Liver (tissue), 9 donors: ENCODE data around the gene ANKRD11. TPM values are rescaled to one million over a fixed set of nuclear protein-coding genes. Genes with fewer than 3 reads are reported as not detected.

Experiments used
- DNase-seq: peaks from one replicate; pipeline ENCODE4 v3.0.0-alpha.2; 2017; ENCODE audit warnings: low spot score
- H3K27ac ChIP-seq, 2 donors: one replicate each; pipeline ENCODE4 v1.7.0; 2013; ENCODE audit warnings: inconsistent platforms in 2 of 2, low read length in 2 of 2, control low read depth in 1 of 2, low read depth in 1 of 2, mild to moderate bottlenecking in 1 of 2
- H3K27me3 ChIP-seq, 4 donors: one replicate each; pipeline versions ENCODE4 v1.6.1 to v1.7.0; 2013; ENCODE audit warnings: low read length in 3 of 4, inconsistent platforms in 1 of 4, mild to moderate bottlenecking in 1 of 4, moderate library complexity in 1 of 4; ENCODE audit not compliant: control insufficient read depth in 4 of 4, insufficient read depth in 4 of 4
- H3K36me3 ChIP-seq, 4 donors: one replicate each; pipeline versions ENCODE4 v1.6.1 to v1.7.0; 2013; ENCODE audit warnings: low read length in 3 of 4, mild to moderate bottlenecking in 3 of 4, low read depth in 1 of 4, moderate library complexity in 1 of 4; ENCODE audit not compliant: control insufficient read depth in 4 of 4, insufficient read depth in 3 of 4
- H3K4me1 ChIP-seq, 4 donors: one replicate each; pipeline versions ENCODE4 v1.6.1 to v1.7.0; 2013; ENCODE audit warnings: low read length in 3 of 4, mild to moderate bottlenecking in 3 of 4, moderate library complexity in 1 of 4; ENCODE audit not compliant: control insufficient read depth in 4 of 4, insufficient read depth in 4 of 4
- H3K4me3 ChIP-seq, 3 donors: one replicate each; pipeline versions ENCODE4 v1.6.1 to v1.7.0; 2013; ENCODE audit warnings: low read length in 3 of 3, control low read depth in 1 of 3, low read depth in 1 of 3, mild to moderate bottlenecking in 1 of 3
- H3K9ac ChIP-seq, 2 donors: one replicate each; pipeline ENCODE4 v1.7.0; 2013; ENCODE audit warnings: low read length in 2 of 2, mild to moderate bottlenecking in 2 of 2, moderate library complexity in 2 of 2, control low read depth in 1 of 2, low read depth in 1 of 2
- H3K9me3 ChIP-seq, 4 donors: one replicate each; pipeline versions ENCODE4 v1.6.1 to v1.7.0; 2013; ENCODE audit warnings: low read length in 3 of 4; ENCODE audit not compliant: control insufficient read depth in 4 of 4
- EGR1 ChIP-seq, 2 donors: IDR thresholded peaks; 2 replicates each; pipeline ENCODE4 v1.6.1; 2016 to 2018; ENCODE audit warnings: antibody characterized with exemption in 2 of 2, low read depth in 2 of 2
- FOXA1 ChIP-seq: IDR thresholded peaks from 2 replicates; pipeline ENCODE4 v1.6.1; 2016; ENCODE audit warnings: antibody characterized with exemption
- GABPA ChIP-seq, 2 donors: IDR thresholded peaks in 1 of 2; conservative IDR thresholded peaks in 1 of 2; 2 replicates each; pipeline ENCODE4 v1.6.1; 2016; ENCODE audit warnings: antibody characterized with exemption in 2 of 2, mild to moderate bottlenecking in 1 of 2, moderate library complexity in 1 of 2
- HNF4A ChIP-seq, 2 donors: conservative IDR thresholded peaks; 2 replicates each; pipeline ENCODE4 v1.6.1; 2016; ENCODE audit warnings: antibody characterized with exemption in 2 of 2, mild to moderate bottlenecking in 2 of 2
- HNF4G ChIP-seq: IDR thresholded peaks from 2 replicates; pipeline ENCODE4 v1.6.1; 2016; ENCODE audit warnings: antibody characterized with exemption
- JUND ChIP-seq, 2 donors: IDR thresholded peaks; 2 replicates each; pipeline ENCODE4 v1.6.1; 2016; ENCODE audit warnings: antibody characterized with exemption in 2 of 2
- RAD21 ChIP-seq, 2 donors: IDR thresholded peaks; 2 replicates each; pipeline ENCODE4 v1.6.1; 2016; ENCODE audit warnings: antibody characterized with exemption in 2 of 2, mild to moderate bottlenecking in 2 of 2
- YY1 ChIP-seq: IDR thresholded peaks from 2 replicates; pipeline ENCODE4 v1.6.1; 2016; ENCODE audit warnings: antibody characterized with exemption, mild to moderate bottlenecking
- WGBS: extraction: QIAGEN DNeasy Blood & Tissue Kit; methylation state at CpG from one replicate; pipeline ENCODE4 v1.1.7; 2013; 5-methylcytosine and 5-hydroxymethylcytosine counted together
- polyA plus RNA-seq, 2 donors: library from polyadenylated mRNA; stranded (reverse) in 1 of 2; unstranded in 1 of 2; fragments of 200-250 nt in 1 of 2; fragments of >200 nt in 1 of 2; fragmentation: Nextera tagmentation in 1 of 2; extraction: Ambion mirVana in 1 of 2; gene quantifications; one replicate each; pipeline versions ENCODE4 v1.2.1 to v1.2.3, GENCODE V29; 2013 to 2015
- total RNA-seq, 2 donors: library from RNA; depleted of rRNA; stranded (reverse); fragments of >200 nt; gene quantifications; one replicate each; pipeline ENCODE4 v1.2.3, GENCODE V29; 2014
- TF ChIP-seq, protein P1 (sequence below): IDR thresholded peaks from 2 replicates; pipeline ENCODE4 v1.6.1; 2016; ENCODE audit warnings: antibody characterized with exemption
- TF ChIP-seq, protein P2 (sequence below): fragments of 150-350 bp; IDR thresholded peaks from 2 replicates; pipeline ENCODE4 v1.5.1; 2017; ENCODE audit warnings: improper control_type of control experiment, low read depth, low read length; ENCODE audit not compliant: missing input control
- TF ChIP-seq, protein P3 (sequence below): IDR thresholded peaks from 2 replicates; pipeline ENCODE4 v1.6.1; 2016; ENCODE audit warnings: antibody characterized with exemption
- TF ChIP-seq, protein P4 (sequence below): IDR thresholded peaks from 2 replicates; pipeline ENCODE4 v1.6.1; 2016; ENCODE audit warnings: antibody characterized with exemption
- TF ChIP-seq, protein P5 (sequence below): IDR thresholded peaks from 2 replicates; pipeline ENCODE4 v1.6.1; 2016; ENCODE audit warnings: antibody characterized with exemption, mild to moderate bottlenecking
- donor health status: healthy.
- donor health status: healthy.
- donor health status: healthy.
- donor health status: healthy.
- donor health status: healthy.

The ANKRD11 gene
- total and polyA plus RNA-seq, 4 donors = 16.3 to 55.1 (median 28.0) TPM

DNA sequence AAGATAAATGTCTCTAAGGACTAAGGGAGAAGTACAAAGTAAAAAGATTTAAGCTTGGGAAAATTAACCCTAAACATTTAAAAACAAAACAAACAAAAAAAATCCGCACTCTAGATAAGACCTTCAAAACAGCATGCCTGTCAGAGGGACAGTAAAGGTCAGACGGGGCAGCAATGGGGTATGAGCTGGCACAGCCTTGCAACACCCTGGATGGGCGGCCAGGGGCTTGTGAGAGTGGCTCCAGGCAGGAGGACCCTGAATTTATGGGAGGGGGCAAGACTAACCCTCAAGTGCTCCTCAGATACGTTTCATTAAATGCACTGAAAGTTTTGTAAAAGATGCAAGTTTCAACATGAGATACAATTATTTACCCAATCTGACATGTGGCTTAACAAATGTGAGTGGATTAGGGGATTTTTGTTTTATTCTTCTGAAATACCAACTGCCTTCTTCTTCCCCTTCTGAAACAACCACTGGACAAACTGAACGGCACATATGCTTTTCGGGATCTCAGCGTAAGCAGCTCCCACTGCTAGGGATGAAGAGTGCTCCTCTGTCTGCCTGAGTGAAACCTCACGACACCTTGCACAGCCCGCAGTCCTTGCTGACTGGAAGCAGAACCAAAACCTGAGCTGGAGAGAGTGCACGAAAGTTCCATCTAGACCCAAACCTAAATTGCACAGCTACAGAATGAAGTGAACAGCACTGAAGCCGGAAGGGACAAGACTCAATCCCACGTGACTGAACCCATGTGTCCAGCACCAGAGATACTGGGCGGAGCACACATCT lies 128.4 kb downstream of the ANKRD11 start:
- H3K9me3 ChIP-seq = no peaks in the 10 kb centered on the region
- H3K4me1 ChIP-seq = peaks cover 15 to 74% (median 57%) of the 10 kb centered on the region in 4 donors
- H3K27me3 ChIP-seq = no peaks in the 10 kb centered on the region
- H3K4me3 ChIP-seq = no peak overlapping the region
- peaks cover 0 to 3% (median 0%) of the 10 kb centered on the region in 4 donors for H3K36me3 ChIP-seq
- WGBS = 63% methylated on average over 13 of the region's 13 CpGs
- no peak for DNase-seq
- no peak overlapping the region for H3K27ac ChIP-seq
- TF ChIP-seq, protein P1, sequence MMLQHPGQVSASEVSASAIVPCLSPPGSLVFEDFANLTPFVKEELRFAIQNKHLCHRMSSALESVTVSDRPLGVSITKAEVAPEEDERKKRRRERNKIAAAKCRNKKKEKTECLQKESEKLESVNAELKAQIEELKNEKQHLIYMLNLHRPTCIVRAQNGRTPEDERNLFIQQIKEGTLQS = no peak
- TF ChIP-seq GABPA (IDR thresholded peaks at IDR 0.05 in 1 of 2, conservative IDR thresholded peaks at IDR 0.05 in 1 of 2) (no peak), EGR1 (IDR thresholded peaks at IDR 0.05; ENCODE audit: low read depth in 2 of 2) (no peak), HNF4A (conservative IDR thresholded peaks at IDR 0.05) (no peak), HNF4G (no peak), RAD21 (IDR thresholded peaks at IDR 0.05) (no peak), YY1 (no peak)
- TF ChIP-seq, protein P2, sequence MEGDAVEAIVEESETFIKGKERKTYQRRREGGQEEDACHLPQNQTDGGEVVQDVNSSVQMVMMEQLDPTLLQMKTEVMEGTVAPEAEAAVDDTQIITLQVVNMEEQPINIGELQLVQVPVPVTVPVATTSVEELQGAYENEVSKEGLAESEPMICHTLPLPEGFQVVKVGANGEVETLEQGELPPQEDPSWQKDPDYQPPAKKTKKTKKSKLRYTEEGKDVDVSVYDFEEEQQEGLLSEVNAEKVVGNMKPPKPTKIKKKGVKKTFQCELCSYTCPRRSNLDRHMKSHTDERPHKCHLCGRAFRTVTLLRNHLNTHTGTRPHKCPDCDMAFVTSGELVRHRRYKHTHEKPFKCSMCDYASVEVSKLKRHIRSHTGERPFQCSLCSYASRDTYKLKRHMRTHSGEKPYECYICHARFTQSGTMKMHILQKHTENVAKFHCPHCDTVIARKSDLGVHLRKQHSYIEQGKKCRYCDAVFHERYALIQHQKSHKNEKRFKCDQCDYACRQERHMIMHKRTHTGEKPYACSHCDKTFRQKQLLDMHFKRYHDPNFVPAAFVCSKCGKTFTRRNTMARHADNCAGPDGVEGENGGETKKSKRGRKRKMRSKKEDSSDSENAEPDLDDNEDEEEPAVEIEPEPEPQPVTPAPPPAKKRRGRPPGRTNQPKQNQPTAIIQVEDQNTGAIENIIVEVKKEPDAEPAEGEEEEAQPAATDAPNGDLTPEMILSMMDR = no peak
- TF ChIP-seq, protein P3, sequence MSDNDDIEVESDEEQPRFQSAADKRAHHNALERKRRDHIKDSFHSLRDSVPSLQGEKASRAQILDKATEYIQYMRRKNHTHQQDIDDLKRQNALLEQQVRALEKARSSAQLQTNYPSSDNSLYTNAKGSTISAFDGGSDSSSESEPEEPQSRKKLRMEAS = no peak
- TF ChIP-seq, protein P4, sequence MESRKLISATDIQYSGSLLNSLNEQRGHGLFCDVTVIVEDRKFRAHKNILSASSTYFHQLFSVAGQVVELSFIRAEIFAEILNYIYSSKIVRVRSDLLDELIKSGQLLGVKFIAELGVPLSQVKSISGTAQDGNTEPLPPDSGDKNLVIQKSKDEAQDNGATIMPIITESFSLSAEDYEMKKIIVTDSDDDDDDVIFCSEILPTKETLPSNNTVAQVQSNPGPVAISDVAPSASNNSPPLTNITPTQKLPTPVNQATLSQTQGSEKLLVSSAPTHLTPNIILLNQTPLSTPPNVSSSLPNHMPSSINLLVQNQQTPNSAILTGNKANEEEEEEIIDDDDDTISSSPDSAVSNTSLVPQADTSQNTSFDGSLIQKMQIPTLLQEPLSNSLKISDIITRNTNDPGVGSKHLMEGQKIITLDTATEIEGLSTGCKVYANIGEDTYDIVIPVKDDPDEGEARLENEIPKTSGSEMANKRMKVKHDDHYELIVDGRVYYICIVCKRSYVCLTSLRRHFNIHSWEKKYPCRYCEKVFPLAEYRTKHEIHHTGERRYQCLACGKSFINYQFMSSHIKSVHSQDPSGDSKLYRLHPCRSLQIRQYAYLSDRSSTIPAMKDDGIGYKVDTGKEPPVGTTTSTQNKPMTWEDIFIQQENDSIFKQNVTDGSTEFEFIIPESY = no peak
- TF ChIP-seq, protein P5, sequence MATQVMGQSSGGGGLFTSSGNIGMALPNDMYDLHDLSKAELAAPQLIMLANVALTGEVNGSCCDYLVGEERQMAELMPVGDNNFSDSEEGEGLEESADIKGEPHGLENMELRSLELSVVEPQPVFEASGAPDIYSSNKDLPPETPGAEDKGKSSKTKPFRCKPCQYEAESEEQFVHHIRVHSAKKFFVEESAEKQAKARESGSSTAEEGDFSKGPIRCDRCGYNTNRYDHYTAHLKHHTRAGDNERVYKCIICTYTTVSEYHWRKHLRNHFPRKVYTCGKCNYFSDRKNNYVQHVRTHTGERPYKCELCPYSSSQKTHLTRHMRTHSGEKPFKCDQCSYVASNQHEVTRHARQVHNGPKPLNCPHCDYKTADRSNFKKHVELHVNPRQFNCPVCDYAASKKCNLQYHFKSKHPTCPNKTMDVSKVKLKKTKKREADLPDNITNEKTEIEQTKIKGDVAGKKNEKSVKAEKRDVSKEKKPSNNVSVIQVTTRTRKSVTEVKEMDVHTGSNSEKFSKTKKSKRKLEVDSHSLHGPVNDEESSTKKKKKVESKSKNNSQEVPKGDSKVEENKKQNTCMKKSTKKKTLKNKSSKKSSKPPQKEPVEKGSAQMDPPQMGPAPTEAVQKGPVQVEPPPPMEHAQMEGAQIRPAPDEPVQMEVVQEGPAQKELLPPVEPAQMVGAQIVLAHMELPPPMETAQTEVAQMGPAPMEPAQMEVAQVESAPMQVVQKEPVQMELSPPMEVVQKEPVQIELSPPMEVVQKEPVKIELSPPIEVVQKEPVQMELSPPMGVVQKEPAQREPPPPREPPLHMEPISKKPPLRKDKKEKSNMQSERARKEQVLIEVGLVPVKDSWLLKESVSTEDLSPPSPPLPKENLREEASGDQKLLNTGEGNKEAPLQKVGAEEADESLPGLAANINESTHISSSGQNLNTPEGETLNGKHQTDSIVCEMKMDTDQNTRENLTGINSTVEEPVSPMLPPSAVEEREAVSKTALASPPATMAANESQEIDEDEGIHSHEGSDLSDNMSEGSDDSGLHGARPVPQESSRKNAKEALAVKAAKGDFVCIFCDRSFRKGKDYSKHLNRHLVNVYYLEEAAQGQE = no peak
- H3K9ac ChIP-seq = no peak overlapping the region

DNA sequence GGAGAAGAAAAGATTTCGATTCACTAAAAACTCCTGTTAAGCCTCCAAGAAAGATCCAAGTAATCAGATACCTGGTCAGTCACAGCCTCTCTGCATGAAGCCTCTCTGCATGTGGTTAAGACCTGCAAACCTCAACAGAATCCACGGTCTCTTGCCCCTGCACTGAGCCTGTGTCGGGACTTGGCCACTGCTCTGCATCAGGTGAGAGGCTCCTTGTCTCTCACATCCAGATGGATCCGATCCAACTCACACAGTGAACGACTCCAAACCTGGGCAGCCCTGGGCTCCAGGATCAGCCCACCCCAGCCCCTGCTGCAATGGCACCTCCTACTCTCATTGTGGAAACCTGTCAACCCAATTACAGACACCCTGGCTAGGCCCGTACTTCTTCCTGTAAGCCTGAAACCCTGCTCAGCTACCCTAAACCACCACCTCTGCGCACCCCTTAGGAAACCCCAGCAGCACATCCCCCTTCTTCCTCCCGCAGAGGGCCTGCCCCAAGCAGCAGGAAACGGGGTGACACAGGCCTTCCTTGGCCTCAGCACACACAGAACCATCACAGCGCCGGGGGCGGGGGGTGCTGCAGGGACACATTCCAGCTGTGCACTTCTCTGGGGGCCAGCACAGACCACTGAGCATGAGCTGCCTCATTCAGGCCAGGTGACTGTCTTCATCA lies 129.5 kb downstream of the ANKRD11 start:
- H3K36me3 ChIP-seq = peaks cover 0 to 3% (median 0%) of the 10 kb centered on the region in 4 donors
- TF ChIP-seq FOXA1 (no peak), RAD21 (IDR thresholded peaks at IDR 0.05) (no peak), JUND (IDR thresholded peaks at IDR 0.05) (no peak), EGR1 (IDR thresholded peaks at IDR 0.05; ENCODE audit: low read depth in 2 of 2) (no peak)
- no peak overlapping the region for H3K4me3 ChIP-seq
- no peak overlapping the region for H3K27ac ChIP-seq
- no peaks in the 10 kb centered on the region for H3K27me3 ChIP-seq
- DNase-seq = no peak
- H3K9me3 ChIP-seq = no peaks in the 10 kb centered on the region
- no peak overlapping the region for H3K9ac ChIP-seq
- peaks cover 15 to 71% (median 59%) of the 10 kb centered on the region in 4 donors for H3K4me1 ChIP-seq
- 50% methylated on average over 12 of the region's 12 CpGs for WGBS
